ENCODE data around the gene FOXO4.

Gene FOXO4

GRCh38 chrX:71140440-71140839 is 44.8 kb downstream of the FOXO4 start:
- DNase-seq (ENCODE audit: low read depth) = no peak

- no peak for DNase-seq (ENCODE audit: low read depth)
These were observed 47.9 kb downstream of the FOXO4 start for GRCh38 chrX:71143508-71143907.

DNA sequence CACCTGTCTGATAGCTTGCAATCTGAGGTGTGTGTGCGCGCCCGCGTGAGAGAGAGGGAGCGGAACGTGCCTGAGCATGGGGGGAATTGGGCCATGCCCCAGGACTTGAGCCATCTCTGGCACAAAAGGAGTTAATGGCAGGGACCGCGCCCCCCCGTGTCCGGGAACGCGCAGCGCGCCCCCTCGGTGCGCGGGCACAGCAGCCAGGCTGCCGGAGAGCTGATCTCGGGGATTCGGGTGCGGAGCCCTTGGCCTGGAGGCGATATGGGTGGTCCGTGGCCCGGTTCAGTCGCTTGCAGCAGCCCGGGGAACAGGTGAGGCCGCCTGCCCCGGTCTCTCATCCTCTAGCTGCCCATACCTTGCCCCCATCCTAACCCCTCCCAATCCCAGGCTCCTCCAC is 49.0 kb downstream of the FOXO4 start, which contains the start of gene NLGN3:
NLGN3 (plus strand) TSS at position 191 of the 400 bp plus-strand sequence. CDS start 2,909 bp downstream, outside the sequence.
- DNase-seq (ENCODE audit: low read depth) = no peak

DNA sequence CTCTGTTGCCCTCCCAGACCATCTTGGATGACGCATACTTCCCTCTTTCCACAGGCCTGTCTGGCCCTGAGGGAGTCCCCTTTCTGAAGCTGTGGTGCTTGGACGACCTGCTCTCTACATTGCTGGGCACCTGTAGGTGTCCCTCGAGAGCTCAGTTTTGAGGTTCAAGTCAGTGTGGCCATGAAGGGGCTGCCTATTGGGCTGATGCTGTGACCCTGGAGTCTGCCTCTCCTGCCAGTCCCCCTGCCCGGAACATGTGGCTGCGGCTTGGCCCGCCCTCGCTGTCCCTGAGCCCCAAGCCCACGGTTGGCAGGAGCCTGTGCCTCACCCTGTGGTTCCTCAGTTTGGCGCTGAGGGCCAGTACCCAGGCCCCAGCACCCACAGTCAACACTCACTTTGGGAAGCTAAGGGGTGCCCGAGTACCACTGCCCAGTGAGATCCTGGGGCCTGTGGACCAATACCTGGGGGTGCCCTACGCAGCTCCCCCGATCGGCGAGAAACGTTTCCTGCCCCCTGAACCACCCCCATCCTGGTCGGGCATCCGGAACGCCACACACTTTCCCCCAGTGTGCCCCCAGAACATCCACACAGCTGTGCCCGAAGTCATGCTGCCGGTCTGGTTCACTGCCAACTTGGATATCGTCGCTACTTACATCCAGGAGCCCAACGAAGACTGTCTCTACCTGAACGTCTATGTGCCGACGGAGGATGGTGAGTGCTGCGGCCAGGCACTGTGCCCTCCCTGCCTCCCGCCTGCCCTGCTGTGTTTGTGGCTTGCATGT is 52.0 kb downstream of the FOXO4 start:
- no peak for DNase-seq (ENCODE audit: low read depth)

GRCh38 chrX:71148278-71148663 is 52.6 kb downstream of the FOXO4 start:
- no peak for DNase-seq (ENCODE audit: low read depth)

DNA sequence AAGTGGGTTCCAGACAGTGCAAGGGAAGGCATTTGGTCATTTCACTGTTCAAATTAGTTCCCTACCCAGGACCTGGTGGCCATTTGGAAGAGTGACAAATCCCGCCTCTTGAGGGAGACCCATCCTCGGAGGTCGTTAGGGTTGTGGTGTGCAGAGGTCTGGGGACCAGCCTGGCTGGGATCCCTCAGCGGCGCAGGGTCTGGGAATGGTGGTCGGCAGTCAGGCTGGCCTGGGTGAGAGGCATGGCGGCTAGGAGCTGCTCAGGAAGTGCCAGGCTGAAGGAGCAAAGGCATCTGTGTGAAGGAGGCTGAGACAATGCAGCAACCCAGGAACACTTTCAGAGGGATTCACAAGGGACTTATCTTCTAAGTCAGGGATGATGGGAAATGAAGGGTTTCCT is 55.7 kb downstream of the FOXO4 start:
- DNase-seq (ENCODE audit: low read depth) = no peak

All from stimulated activated CD8-positive, alpha-beta memory T cell treated with anti-CD3 and anti-CD28 coated beads, Interleukin-7, amount 100 ng/mL, for 24 hours (primary cell).